ENCODE measurements around the gene MLKL.

Gene MLKL

GRCh38 chr16:74652249-74652648, 48.4 kb downstream of the MLKL start:
- no peaks in the 10 kb centered on the region for H3K27me3 ChIP-seq (ENCODE audit: insufficient read depth, low read depth, severe bottlenecking)
- no peak overlapping the region for H3K4me3 ChIP-seq (ENCODE audit: low read depth, low read length)
- peaks cover 79% of the 10 kb centered on the region for H3K36me3 ChIP-seq
- no peak for TF ChIP-seq CTCF (IDR thresholded peaks at IDR 0.05; ENCODE audit: low read depth, low read length)
- DNase-seq = no peak
- no peaks in the 10 kb centered on the region for H3K9me3 ChIP-seq (ENCODE audit: severe bottlenecking)
- no peak overlapping the region for H3K27ac ChIP-seq

- Histone ChIP-seq H3K27ac (no peak overlapping the region), H3K36me3 (peaks cover 79% of the 10 kb centered on the region), H3K9me3 (ENCODE audit: severe bottlenecking) (no peaks in the 10 kb centered on the region), H3K4me3 (ENCODE audit: low read depth, low read length) (no peak overlapping the region), H3K27me3 (ENCODE audit: insufficient read depth, low read depth, severe bottlenecking) (no peaks in the 10 kb centered on the region)
- DNase-seq = no peak
- TF ChIP-seq CTCF (IDR thresholded peaks at IDR 0.05; ENCODE audit: low read depth, low read length) = no peak
Observed at GRCh38 chr16:74651841-74652240, 48.8 kb downstream of the MLKL start.

- no peak overlapping the region for H3K27ac ChIP-seq
- H3K4me3 ChIP-seq (ENCODE audit: low read depth, low read length) = no peak overlapping the region
- DNase-seq = no peak
- no peaks in the 10 kb centered on the region for H3K9me3 ChIP-seq (ENCODE audit: severe bottlenecking)
- no peak for TF ChIP-seq CTCF (IDR thresholded peaks at IDR 0.05; ENCODE audit: low read depth, low read length)
- peaks cover 81% of the 10 kb centered on the region for H3K36me3 ChIP-seq
- no peaks in the 10 kb centered on the region for H3K27me3 ChIP-seq (ENCODE audit: insufficient read depth, low read depth, severe bottlenecking)
Observed at GRCh38 chr16:74650966-74651567, 49.6 kb downstream of the MLKL start.

GRCh38 chr16:74649839-74650504, 50.7 kb downstream of the MLKL start:
- H3K27ac ChIP-seq = no peak overlapping the region
- no peak for TF ChIP-seq CTCF (IDR thresholded peaks at IDR 0.05; ENCODE audit: low read depth, low read length)
- no peak for DNase-seq
- peaks cover 83% of the 10 kb centered on the region for H3K36me3 ChIP-seq
- no peaks in the 10 kb centered on the region for H3K9me3 ChIP-seq (ENCODE audit: severe bottlenecking)
- H3K27me3 ChIP-seq (ENCODE audit: insufficient read depth, low read depth, severe bottlenecking) = no peaks in the 10 kb centered on the region
- no peak overlapping the region for H3K4me3 ChIP-seq (ENCODE audit: low read depth, low read length)

- peaks cover 84% of the 10 kb centered on the region for H3K36me3 ChIP-seq
- no peak for TF ChIP-seq CTCF (IDR thresholded peaks at IDR 0.05; ENCODE audit: low read depth, low read length)
- no peak for DNase-seq
Observed at GRCh38 chr16:74641969-74642368, 58.7 kb downstream of the MLKL start.

More at GRCh38 chr16:74641969-74642368, 58.7 kb downstream of the MLKL start:
- no peak overlapping the region for H3K27ac ChIP-seq
- H3K27me3 ChIP-seq (ENCODE audit: insufficient read depth, low read depth, severe bottlenecking) = no peaks in the 10 kb centered on the region
- H3K9me3 ChIP-seq (ENCODE audit: severe bottlenecking) = no peaks in the 10 kb centered on the region
- no peak overlapping the region for H3K4me3 ChIP-seq (ENCODE audit: low read depth, low read length)

All from WERI-Rb-1 (cell line).